GM21737 (cell line): Measurements from ENCODE around the gene DPAGT1.
"Not testable (repeated sequence)": the region's sequence is repeated elsewhere in the genome, so short reads cannot be mapped to it uniquely, and the experiment has no call there.

ENCODE experiments used
- ATAC-seq: cut with Tn5 transposase; IDR thresholded peaks from one replicate; pipeline ENCODE4 v1.9.1; 2021; ENCODE audit warnings: mild to moderate bottlenecking, moderate library complexity; ENCODE audit not compliant: unreplicated experiment

DPAGT1 gene

DNA sequence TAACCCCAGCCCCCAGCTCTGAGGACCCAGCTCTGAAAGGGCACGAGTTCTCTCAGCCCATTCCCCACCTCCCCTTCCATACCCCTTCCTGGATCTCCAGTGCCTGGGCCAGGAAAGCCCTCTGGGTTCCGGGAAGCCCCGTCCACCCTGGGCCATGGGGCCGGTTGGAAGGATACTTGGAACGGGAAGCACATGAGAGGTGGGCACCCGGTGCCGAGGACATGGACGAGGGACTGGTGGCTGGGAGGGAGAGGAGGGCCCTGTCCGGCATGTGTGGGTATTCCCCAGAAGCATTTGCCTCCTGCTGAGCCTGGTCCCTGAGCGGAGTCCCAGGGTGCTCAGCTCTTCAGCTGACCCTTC lies 14.6 kb upstream of the DPAGT1 start:
- ATAC-seq: no peak

- no peak for ATAC-seq
Observed at GRCh38 chr11:119115484-119116234, 14.0 kb upstream of the DPAGT1 start.

DNA sequence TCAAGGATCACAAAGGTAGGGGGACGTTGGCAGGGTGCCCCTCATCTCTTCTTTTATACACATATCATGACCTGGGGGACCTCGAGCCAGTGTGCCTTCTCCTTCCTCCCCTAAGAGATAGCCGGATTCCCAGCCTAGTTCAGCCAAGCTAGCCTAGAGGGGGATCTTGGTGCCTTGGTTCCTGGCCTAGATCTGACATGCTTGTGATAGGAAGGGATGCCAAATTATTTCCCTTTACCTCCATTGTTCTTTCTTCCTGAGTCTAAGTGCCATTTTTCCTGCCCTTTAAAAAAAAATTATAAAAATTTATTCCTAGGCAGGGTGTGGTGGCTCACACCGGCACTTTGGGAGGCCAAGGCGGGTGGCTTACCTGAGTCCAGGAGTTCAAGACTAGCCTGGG lies 12.7 kb upstream of the DPAGT1 start:
- ATAC-seq: no peak

GRCh38 chr11:119113716-119114115 lies 12.1 kb upstream of the DPAGT1 start:
- no peak for ATAC-seq

DNA sequence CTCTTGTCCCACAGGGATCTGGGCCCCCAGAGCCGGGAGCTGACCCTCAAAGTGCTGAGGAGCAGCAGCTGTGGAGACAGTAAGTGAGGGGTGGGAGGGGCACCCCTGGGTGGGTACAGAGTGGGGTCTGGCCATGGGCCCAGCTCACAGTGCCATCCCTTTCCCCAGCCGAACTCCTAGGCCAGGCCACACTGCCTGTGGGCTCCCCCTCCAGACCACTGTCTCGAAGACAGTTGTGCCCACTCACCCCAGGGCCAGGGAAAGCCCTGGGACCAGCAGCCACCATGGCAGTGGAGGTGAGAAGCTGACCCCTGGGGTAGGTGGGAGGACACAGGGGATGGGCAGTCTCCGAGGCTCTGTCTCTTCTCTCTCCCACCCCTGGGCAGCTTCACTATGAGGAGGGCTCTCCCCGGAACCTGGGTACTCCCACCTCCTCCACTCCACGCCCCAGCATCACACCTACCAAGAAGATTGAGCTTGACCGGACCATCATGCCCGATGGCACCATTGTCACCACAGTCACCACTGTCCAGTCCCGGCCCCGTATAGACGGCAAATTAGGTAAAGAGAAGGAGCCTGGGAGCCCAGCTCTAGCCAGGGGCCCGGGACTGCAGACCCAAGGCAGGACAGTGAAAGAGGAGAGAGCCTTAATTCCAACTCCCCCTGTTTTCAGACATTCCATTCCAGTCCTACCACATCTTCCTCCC lies 10.8 kb upstream of the DPAGT1 start:
- no peak for ATAC-seq

- ATAC-seq: no peak
Observed at GRCh38 chr11:119111361-119111925, 9.8 kb upstream of the DPAGT1 start.

GRCh38 chr11:119110439-119110838 lies 8.8 kb upstream of the DPAGT1 start:
- no peak for ATAC-seq

- ATAC-seq: no peak
Observed at GRCh38 chr11:119109843-119110242, 8.2 kb upstream of the DPAGT1 start.

DNA sequence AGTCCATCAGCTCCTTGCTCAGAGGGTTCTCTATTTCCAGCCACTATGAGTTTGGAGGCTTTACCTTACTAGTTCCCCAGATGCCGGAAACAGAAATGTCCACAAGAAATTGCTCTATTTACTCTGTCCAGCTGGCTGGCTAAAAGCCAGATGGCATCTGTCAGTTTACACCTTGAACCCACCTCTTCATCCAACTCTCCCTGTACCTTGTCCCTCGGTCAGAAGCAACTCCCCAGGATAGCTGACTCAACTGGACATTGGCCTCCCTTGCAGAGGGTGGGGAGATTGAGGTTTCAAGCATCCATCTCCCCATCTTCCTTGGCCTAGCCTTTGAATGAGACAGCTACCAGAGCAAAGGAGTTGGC lies 7.2 kb upstream of the DPAGT1 start:
- ATAC-seq: no peak

DNA sequence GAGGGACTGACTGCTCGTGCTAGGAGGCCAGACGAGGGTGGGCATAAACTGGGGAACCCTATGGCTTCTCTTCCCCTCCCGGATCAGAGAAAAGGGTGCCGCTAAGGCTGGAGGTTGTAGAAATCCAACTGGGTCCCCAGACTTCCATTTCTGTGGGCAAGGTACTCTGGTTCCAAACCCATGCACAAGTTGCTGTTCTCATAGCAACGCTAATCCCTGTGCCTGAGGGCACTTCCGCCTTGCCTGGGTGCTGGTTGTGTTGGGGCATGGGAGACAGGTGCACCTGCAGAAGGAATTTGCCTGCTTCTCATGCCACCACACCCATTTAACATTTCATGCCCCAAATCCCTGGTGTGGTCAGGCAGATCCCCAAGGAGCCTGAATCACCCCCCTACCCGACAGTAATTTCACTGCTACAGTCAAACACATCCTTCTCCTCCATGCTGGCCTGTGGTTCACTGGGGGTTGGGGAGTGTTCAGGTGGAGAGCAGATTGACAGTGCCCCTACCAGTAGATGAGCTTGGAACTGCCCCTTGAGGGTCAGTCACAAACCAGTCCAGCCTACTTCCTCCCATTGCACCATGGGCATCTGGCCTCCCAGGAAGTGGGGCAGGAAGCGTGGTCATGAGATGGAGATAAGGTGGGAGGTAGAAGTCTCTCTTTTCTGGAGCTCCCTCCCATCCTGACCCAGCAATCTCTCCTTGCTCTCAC lies 6.6 kb upstream of the DPAGT1 start:
- no peak for ATAC-seq

DNA sequence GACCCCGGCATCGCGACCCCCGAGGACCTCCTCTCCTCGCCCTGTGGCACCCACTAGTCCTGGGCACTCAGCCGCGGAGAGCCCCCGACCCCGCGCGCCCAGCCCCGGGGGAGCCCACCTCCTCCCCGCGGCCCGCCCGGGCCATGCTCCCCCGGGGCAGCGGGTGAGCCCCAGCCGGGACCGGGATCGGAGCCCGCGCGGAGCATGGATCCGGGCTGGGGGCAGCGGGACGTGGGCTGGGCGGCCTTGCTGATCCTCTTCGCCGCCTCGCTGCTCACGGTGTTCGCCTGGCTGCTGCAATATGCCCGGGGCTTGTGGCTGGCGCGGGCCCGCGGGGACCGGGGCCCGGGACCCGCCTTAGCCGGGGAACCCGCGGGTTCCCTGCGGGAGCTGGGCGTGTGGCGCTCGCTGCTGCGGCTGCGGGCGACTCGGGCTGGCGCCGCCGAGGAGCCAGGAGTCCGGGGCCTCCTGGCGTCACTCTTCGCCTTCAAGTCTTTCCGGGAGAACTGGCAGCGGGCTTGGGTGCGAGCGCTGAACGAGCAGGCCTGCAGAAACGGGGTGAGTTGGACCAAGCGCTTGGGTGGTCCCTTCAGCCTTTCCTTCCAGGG lies 6.0 kb upstream of the DPAGT1 start:
- peak; percentile 4 for ATAC-seq

DNA sequence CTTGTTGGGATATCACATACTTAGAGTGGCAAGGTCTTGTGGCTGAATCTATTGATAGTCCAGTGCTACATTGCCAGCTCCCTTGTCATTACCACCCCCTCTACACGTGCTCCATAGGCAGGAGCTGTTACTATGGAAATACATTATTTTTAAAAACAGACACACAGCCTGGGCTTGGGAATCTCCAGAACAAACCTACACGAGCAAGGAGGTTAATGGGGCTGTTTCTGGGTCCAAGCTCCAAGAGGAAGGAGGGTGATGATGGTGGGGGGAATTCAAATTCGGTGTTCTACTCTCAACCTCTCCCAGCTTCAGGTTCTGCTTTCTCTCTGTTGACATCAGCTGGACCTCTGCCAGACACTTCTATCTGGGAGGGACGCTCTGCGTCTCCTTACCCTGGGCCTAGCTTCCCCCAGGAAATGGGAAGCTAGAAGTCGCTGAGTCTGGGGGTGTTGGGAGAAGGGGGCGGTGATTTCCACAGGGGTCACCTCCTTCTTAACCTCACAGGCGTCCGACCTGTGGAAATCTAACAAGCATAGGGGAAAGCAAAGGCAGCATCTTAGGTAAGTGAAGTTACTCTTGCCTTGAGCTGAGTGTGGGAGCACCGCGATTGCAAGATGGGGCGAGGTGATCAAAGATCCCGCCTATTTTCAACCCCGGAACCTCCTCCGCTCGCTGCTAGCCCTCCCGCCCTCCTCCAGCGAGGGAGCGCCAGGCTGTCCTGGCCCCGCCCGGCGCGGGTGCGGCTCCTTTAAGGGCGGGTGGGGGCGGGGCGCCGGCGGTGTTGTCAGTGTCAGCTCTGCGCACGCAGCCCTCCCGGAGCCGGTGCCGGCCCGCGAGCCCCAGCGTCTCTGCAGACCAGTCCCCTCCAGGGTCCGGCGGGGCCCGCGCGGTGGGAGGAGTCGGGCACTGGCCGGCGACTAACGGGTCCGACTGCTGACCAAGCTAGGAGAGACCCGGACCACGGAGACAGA lies 5.2 kb upstream of the DPAGT1 start, which contains the start of gene C2CD2L:
Gene C2CD2L, plus strand, starts transcription at position 781 of the 974 bp plus-strand sequence. CDS start 398 bp downstream, outside the sequence.
- peak; percentile 69 for ATAC-seq

GRCh38 chr11:119103793-119104192 lies 2.1 kb upstream of the DPAGT1 start:
- no peak for ATAC-seq

DNA sequence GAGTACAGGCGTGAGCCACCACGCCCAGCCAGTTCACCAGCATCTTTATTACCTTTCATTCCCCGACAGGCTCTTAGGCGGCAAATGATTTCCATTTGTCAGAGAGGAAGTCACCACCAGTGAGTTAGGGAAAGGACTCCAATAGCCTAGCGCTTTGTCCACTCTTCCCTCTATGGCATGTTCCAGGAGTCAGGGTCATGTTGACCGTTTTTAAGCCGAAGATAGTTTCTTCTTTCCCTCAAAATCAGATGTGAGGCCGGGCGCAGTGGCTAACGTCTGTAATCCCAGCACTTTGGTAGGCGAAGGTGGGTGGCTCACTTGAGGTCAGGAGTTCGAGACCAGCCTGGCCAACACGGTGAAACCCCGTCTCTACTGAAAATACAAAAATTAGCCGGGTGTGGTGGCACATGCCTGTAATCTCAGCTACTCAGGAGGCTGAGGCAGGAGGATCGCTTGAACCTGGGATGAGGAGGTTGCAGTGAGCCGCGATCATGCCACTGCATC lies 1.6 kb upstream of the DPAGT1 start:
- ATAC-seq: not testable (repeated sequence)

- ATAC-seq: peak; percentile 15
Observed at GRCh38 chr11:119100994-119101758, 477 bp downstream of the DPAGT1 start.

- ATAC-seq: no peak
Observed at GRCh38 chr11:119100246-119100970, 1.2 kb downstream of the DPAGT1 start.

DNA sequence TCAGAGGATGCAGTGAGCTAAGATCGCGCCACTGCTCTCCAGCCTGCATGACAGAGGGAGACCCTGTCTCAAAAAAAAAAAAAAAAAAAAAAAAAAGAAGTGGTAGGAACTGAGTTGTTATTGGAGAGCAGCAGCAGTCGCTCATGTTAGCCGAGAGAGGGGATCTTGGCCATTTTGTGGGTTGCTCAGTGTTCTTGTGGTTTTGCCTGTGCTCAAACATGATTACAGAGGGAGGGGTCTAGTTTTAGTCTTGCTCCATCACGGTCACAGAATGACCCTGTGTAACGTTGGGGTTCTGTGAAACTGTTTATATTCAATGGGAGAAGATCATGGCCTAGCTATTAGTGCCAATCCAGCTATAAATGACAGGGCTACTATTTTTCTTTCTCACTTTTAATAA lies 1.9 kb downstream of the DPAGT1 start:
- no peak for ATAC-seq
